Measurements from ENCODE around the gene ANGEL2.
A peak's percentile ranks its signal among the peaks of the same experiment; 100 is the strongest.
"Not testable (repeated sequence)": the region's sequence is repeated elsewhere in the genome, so short reads cannot be mapped to it uniquely, and the experiment has no call there.

The ANGEL2 gene, protein sequence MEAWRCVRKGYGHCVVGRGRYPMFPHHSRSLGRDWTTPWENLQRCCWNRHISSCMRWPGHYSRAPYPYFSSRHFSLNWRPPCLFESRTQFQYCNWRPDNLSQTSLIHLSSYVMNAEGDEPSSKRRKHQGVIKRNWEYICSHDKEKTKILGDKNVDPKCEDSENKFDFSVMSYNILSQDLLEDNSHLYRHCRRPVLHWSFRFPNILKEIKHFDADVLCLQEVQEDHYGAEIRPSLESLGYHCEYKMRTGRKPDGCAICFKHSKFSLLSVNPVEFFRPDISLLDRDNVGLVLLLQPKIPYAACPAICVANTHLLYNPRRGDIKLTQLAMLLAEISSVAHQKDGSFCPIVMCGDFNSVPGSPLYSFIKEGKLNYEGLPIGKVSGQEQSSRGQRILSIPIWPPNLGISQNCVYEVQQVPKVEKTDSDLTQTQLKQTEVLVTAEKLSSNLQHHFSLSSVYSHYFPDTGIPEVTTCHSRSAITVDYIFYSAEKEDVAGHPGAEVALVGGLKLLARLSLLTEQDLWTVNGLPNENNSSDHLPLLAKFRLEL

DNA sequence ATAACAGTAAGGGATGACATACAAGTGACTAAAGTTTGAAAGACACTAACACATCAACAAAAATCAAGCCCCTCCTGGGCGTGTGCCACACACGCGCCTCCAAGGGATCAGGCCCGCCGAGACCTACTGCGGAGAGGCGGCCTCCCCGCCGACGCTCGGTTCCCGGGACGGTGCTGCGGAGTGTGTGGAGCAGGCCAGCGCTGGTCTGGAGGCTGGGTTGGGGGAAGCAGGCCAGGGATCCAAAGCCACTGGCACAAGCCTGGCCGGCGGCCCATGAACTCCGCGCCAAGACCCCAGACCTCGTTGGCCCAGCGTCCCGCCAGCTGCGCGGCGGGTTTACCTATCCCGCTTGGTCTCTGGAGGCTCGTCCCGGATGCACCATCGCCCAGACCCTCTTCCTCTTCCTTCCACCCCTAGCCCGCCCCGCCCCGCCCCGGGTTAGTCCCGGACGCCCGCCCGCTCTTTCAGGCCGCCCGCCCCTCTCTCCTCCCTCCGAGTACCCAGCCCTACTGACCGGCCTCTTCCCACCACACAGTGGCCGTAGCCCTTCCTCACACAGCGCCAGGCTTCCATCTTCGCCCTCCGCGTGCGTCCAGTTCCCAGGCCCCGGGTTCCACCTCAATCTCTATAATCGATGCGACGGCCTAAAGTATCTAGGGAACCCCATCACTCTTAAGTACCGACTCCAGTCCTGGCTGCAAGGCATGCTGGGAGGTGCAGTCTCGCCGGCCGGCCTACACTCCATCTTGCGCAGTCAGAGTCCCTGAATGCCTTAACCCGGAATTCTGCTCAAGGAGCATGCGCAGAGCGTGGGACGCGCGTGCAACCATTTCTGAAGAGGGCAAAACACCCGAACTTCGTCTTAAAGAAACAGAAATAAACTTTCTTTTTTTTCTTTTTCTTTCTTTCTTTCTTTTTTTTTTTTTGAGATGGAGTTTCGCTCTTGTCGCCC, at the start of gene ANGEL2:
ANGEL2 (minus strand) TSS at position 769 of the 952 bp plus-strand sequence; CDS start at position 573, 196 bp downstream.
- DNase-seq: peak; percentile 98

DNA sequence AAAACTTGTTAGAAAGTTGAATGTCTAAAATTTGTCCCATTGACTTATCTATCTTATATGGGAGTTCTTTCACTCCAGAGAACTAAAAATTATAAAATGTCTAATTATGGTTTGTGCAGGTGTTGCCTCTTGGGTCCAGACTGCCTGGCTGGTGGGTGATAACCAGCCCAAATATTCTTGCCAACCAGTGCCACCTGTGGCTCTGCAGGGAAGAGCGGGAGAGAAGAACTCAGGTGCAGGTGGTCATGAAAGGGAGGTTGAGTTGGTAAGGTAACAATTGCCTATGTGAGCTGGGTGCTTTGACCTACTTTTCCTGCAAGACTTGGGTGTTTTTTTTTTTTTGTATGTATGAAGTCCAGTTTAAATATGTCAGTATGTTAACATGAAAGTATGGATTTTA, 45.6 kb upstream of the ANGEL2 start:
- DNase-seq: no peak

DNA sequence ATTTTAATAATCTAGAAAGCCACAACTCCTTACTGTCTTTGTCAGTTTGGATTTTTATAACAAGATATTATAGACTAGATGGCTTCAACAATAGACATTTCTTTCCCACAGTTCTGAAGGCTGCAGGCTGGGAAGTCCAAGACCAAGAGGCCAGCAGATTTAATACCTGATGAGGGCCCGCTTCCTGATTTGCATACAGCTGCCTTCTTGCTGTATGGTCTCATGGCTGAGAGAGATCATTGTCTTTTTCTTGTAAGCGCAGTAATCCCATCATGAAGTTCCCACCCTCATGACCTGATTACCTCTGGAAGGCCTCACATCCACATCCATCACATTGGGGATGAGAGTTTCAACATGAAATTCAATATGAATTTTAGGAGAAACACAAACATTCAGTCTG, 45.2 kb upstream of the ANGEL2 start:
- DNase-seq: no peak

DNA sequence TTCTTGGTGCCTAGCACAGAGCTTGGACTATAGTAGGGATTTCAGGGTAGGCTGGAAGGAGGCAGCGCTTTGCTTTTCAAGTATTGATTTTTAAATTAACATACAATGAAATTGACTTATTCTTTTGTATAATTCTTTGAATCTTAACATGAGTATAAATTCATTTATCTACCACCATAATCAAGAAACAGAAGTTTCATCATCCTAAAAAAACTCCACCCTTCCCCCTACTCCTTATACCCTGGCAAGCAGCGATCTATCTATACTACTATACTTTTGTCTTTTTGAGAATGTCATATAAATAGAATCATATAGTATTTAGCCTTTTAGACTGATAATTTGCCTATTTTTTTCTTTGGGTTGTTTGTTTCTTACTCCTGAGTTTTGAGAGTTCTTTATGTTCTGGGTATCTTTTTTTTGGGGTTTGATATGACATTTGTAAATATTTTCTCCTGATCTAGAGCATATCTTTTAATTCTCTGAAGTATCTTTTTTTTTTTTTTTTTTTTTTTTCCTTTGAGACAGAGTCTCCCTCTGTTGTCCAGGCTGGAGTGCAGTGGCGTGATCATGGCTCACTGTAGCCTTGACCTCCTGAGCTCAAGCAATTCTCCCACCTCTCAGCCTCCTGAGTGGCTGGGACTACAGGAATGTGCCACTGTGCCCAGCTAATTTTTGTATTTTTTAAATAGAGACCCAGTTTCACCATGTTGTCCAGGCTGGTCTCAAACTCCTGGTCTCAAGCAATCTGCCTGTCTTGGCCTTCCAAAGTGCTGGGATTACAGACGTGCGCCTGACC, 41.8 kb upstream of the ANGEL2 start:
- DNase-seq: no peak

DNA sequence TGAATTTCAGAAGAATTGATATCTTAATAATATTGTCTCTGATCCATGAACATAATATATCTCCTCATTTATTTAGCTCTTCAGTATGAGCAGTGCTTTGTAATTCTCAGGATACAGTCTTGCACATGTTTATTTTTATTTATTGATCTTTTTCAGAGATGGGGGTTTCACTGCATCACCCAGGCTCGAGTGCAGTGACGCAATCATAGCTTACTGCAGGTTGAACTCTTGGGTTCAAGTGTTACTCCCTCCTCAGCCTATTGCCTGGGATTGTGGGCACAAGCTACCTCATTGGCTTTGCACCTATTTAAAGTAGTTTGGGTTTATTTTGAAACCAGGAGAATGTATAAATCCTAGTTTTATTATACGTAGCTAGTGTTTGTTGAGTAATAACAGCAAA, 40.1 kb upstream of the ANGEL2 start:
- no peak for DNase-seq

DNA sequence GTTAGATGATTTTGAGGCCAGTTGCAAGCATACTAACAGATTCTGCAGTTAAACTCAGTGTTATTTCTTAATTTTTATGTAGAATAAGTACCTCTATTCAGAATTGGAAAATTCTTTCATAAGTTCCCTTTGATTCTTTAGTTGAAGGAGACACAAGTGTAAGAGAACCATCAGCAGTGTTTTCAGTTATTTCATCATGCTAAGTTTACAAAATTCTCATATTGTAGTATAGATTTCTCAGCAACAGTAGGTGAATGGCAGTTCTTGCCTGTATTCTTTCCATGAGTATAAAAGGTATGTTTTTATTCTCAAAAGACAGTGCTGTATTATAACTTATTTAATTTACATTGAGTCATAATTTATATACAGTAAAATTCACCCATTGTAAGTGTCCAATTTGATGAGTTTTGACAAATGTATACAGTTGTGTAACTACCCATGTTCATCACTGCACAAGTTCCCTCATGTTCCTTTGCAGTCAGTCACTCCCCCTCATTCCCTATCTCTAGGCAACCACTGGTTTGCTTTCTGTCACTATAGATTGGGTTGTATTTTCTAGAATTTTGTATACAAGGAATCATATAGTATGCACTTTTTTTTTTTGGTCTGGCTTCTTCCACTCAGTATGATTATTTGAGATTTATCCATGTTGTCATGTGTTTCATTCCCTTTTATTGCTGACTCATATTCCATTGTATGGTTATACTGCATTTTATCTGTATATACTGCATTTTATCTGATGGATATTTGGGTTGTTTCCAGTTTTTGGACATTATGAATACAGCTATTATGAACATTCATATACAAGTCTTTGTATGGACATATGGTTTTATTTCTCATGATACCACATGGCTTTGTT, 39.3 kb upstream of the ANGEL2 start:
- no peak for DNase-seq

DNA sequence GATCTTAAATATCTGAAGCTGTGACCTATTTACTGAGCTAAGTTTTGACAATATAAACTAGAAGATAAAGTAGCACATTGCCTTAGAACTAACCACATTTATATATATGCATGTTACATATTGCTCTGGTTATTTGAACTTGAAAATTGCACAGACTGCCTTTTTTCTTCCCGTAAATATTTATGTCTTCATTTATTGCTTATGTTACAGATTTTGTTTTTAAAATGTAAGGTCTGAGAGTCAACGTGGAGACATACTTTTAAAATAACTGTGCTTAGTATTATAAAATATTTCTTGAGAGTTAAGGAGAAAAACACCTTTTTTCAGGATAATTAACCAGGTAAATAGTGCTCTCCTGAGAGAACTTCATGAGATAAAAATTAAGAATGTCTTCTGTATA, 38.5 kb upstream of the ANGEL2 start:
- DNase-seq: no peak

DNA sequence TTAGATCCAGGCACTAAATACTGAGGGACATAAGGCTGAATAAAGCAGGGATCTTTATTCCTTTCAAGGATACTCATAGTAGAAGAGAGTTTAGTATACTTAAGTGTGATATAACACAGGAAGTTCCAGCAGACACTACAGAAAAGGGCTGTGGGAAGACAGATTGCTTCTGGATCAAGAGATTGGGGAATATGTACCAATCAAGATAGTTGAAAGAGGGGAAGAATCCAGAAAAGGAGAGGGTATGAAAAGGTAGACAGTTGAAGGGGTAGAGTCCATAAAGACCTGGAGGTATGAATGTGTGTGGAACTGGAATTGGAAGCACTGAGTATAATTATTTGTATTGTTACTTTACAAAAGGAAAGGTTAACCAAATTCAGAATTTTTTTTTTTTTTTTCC, 37.8 kb upstream of the ANGEL2 start:
- no peak for DNase-seq

DNA sequence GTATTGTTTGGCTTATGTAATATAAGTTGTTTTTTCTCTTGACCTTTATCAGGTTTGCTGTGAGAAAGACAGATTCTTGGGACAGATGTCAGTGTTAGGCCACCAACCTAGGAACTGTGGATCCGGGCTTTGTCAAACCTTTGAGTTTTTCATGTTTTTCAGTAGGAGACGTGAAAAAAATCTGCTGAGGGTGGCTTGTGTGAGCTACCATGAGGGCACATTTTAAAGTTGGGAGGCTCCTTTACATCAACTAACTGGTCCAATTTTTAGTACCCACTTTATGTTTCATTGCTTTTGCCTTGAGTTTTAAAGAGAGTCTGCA, 36.2 kb upstream of the ANGEL2 start:
- no peak for DNase-seq

DNA sequence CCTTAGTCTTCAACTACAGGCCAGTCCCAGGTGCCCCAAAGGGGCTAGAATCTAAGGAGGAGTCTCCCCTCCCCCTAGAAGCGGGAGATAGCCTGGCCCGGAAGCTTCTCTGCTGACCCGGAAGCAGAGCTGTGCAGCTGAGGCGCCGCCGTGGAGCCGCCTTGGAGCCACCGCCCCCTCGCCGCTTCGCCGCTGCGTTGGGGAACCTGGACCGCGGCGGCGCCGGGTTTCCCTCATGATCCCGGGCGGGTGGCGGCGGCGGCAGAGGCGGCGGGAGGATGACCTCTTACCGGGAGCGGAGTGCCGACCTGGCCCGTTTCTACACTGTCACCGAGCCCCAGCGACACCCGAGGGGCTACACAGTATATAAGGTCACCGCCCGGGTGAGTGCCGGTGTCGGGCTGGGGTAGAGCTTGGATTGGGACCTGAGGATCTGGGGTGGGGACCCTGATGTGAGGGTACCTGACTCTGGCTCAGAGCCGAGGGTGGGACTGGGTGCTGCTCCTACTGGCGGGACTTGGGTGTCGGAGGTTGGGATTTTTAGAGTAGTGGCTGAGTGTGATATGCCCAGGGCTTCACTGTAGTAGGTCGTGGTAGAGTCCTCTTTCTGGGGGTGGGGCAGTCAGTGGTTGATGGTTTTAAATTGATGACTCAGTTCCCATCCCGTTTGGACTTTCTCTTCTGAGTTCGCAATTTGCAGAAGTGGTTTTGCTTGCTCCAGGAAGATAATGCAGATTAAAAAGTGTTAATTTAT, 35.6 kb upstream of the ANGEL2 start, which contains the start of gene RPS6KC1:
RPS6KC1 (plus strand) TSS at position 115 of the 754 bp plus-strand sequence; CDS start at position 279, 164 bp downstream.
- DNase-seq: peak; percentile 91

DNA sequence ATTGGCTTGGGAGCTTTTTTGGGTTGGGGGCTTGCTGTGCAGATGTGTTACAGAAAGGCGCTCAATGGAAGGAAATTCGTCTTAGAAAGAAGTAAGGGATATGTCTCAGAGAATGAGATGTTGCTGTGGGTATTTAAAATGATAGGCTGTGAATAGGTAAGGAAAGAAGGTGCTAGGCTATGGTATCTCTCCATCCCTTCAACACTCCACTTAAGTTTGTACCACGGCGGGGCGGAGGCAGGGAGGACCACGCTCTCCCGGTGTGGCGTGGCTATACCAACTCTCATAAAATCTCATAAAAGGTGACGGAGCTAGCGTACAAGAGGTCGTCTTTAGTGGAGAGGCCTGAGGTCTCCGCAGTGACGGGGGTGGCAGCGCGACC, 35.1 kb upstream of the ANGEL2 start:
- no peak for DNase-seq

DNA sequence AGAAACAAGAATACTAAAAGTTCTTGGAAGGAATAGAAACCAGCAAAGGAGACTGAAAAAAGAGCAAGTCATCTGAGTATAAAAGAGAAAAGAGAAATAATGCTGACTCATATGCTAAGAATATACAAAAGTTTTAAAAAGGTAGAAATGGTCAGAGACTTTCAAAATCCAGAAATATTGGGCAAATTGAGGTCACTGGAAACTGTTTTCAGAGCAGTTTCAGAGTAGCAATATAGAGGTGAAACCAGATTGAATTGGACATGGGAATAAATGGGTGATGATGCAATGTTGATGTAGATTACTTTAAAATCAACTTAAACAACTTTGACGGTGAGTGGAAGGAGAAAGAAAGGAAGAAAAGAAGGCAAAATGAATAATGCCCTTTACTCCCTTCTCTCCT, 33.6 kb upstream of the ANGEL2 start:
- no peak for DNase-seq

DNA sequence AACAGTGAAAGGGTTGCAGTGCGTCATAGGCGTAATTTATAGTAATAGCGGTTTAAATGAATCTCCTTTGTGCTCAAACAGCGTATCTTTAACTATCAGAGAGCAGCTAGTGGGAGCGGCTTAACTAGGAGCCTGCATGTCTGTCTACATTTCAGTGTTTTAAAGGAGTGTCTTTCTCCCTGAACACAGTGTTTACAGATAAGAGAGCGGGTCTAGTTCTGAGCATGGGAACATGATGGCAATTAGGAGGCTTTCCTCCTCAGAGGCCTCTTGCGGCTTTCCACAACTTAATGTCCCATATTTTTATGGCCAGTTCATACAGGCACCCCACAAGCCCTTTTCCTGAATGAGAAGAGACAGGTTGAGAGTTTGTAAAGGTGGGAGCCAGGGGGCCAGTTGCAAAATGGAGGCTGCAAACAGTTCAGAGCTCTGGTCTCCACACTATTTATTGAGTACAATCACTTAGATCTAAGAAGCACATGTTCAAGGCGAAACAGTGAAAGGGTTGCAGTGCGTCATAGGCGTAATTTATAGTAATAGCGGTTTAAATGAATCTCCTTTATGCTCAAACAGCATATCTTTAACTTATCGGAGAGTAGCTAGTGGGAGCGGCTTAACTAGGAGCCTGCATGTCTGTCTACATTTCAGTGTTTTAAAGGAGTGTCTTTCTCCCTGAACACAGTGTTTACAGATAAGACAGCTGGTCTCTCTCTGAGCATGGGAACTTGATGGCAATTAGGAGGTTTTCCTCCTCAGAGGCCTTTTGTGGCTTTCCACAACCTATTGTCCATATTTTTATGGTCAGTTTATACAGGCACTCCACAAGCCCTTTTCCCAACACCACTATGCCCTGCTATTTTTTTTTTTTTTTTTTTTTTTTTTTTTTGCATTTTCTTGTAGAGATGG, 29.9 kb upstream of the ANGEL2 start:
- DNase-seq: not testable (repeated sequence)

DNA sequence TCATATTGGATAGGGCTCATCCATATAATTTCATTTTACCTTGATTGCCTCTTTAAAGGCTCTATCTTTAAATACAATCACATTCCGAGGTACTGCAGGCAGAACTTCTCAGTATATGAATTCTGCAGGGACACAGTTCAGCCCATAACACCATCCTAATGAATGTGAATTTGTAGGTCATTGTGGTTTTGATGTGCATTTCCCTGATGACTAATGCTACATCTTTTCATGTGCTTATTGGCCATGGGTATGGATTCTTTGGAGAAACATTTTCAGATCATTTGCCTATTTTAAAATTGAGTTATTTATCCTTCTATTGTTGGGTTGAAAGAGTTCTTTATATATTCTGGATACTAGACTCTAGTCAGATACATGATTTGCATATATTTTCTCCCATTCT, 25.8 kb upstream of the ANGEL2 start:
- no peak for DNase-seq

DNA sequence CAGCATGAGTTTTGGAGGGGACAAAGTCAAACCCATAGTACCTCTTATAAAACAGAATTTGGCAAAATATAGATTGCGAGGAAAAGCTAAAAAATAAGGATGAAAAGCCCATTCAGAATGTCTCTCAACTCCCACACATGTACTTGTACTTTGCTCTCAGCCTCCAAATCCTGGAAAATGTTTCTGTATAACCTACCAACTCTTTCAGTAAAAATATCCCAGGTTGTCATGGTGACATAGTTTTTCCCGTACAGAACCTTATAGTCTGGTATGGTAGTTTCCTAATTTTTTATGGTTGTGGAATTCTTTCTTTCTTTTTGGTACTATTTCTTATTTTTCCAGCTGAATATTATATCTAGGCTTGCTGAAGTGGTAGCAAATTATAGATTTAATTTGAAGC, 19.9 kb upstream of the ANGEL2 start:
- no peak for DNase-seq

DNA sequence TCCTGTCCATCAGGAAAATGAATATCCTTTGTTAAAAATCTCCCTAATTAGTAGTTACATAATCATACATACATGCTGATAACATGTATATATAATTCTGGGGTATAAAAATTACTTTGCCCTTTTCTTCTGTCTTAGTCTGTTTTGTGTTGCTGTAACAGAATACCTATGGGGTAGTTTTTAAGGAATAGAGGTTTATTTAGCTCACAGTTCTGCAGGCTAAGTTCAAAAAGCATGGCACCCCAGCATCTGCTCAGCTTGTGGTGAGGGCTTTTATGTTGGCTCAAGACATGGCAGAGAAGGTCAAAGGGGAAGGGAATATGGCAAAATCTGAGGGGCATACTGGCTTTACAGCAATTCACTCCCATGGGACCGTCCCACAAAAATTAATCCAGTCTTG, 19.0 kb upstream of the ANGEL2 start:
- DNase-seq: no peak

DNA sequence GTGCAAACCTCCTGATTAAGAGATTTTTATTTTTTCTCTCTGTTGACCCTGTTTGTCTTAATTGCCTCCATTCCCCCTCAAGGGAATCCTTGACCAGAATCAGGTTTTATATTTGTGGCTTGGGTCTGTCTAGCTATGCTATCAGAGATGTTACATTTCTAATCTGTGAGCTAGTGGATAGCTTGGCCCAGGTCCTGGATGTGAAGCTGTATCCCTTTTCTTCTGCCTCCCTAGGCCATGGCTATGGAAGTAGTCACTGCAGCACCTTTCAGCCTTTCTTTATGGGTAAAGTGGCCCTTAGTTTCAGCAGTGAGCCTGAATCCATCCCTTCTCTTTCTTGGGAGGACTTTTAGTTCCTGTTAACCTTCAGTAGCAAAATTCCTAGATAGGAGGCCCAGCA, 17.0 kb upstream of the ANGEL2 start:
- DNase-seq: no peak

DNA sequence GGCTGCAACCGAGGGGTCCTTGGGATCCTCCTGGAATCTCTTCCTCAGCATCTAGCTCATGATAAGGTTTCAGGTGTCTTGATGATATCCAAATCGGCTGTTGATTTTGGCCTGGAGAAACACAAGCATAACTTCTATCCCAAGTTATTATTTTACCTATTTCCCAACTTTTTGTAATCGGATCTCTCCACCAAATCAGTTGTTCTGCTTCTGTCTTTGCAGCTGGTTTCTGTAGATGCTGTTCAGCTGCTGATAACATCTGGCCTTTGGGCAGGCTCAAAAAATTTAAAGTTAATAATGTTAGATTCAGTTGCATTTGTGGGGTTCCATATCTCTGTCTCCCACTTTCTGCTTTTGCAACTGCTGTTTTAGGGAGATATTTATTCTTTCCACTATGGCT, 11.4 kb upstream of the ANGEL2 start:
- DNase-seq: not testable (repeated sequence)

DNA sequence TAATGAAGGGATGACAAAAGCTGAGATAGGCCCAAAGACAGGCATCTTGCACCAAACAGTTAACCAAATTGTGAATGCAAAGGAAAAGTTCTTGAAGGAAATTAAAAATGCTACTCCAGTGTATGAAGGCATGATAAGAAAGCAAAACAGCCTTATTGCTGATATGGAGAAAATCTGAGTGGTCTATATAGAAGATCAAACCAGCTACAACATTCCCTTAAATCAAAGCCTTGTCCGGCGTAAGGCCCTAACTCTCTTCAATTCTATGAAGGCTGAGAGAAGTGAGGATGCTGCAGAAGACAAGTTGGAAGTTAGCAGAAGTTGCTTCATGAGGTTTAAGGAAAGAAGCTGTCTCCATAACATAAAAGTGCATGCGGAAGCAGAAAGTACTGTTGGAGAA, 4.3 kb upstream of the ANGEL2 start:
- DNase-seq: no peak

DNA sequence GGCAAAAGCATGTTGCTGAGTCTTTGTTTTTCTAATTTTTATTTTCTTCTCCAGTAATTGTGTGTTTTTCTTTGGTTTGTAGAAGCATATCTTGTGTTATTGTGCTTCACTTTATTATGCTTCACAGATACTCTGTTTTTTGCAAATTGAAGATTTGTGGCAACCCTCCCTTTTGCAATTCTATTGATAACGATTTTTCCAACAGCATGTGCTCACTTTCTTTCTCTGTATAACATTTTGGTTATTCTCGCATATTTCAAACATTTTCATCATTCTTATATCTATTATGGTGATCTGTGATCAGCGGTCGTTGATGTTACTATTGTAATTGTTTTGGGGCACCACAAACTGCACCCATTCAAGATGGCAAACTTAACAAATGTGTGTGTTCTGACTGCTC, 3.8 kb upstream of the ANGEL2 start:
- DNase-seq: no peak

Measured in NCI-H1092 treated with DMSO at 0.1 percent for 48 hours (cell line).